Body of pancreas (tissue), 4 donors: ENCODE data around the gene PTOV1.

Source experiments
- CTCF ChIP-seq, 7 experiments: fragments of 450-650 bp in 4 of 7; fragments of 200-600 bp in 3 of 7; sonication (generic) in 3 of 7; IDR thresholded peaks; one replicate each; pipeline ENCODE4 v1.5.1; 2016 to 2019; ENCODE audit warnings: antibody characterized with exemption in 7 of 7
- POLR2A ChIP-seq, 3 donors: fragments of 450-650 bp; IDR thresholded peaks; one replicate each; pipeline ENCODE4 v1.6.1; 2016; ENCODE audit warnings: antibody characterized with exemption in 3 of 3, mild to moderate bottlenecking in 2 of 3

GRCh38 chr19:49894879-49895565, 44.1 kb downstream of the PTOV1 start:
- no peak for TF ChIP-seq CTCF (IDR thresholded peaks at IDR 0.05)
- TF ChIP-seq POLR2A (IDR thresholded peaks at IDR 0.05), result no peak
